Lower leg skin (tissue), 4 donors: ENCODE data around the gene KDM4B. TPM values are rescaled to one million over a fixed set of nuclear protein-coding genes. Genes with fewer than 3 reads are reported as not detected.

Experiments
- DNase-seq, 2 donors: peaks; one replicate each; pipeline ENCODE4 v3.0.0-alpha.2; 2019; ENCODE audit warnings: low spot score in 2 of 2
- H3K4me3 ChIP-seq: fragments of 200-600 bp; sonication (generic); 2 replicates; pipeline ENCODE4 v1.5.1; 2017; ENCODE audit warnings: mild to moderate bottlenecking, low read depth; ENCODE audit not compliant: poor library complexity, severe bottlenecking
- CTCF ChIP-seq, 3 donors: fragments of 450-650 bp; IDR thresholded peaks; one replicate each; pipeline ENCODE4 v1.5.1; 2016; ENCODE audit warnings: antibody characterized with exemption in 3 of 3, mild to moderate bottlenecking in 3 of 3, moderate library complexity in 2 of 3
- POLR2A ChIP-seq, 2 donors: fragments of 450-650 bp; IDR thresholded peaks; one replicate each; pipeline ENCODE4 v1.6.1; 2016 to 2017; ENCODE audit warnings: antibody characterized with exemption in 2 of 2, mild to moderate bottlenecking in 1 of 2, moderate library complexity in 1 of 2
- WGBS, 2 donors: methylation state at CpG; one replicate each; pipeline ENCODE4 v1.1.5; 2018; 5-methylcytosine and 5-hydroxymethylcytosine counted together
- intact Hi-C: fragments of 100-400 bp; cut with DNase I; formaldehyde crosslinking; loops from one replicate; pipeline ENCODE4 v1.15.0; 2023; ENCODE audit warnings: low total_unique reads
- total RNA-seq, 4 donors: library from RNA; depleted of rRNA; stranded (reverse); fragments of >200 nt; gene quantifications; one replicate each; pipeline ENCODE4 v1.1.0, GENCODE V29; 2016

KDM4B gene
- total RNA-seq, 4 donors from 2014 or later = 40.1 to 71.4 (median 51.3) TPM

GRCh38 chr19:5125797-5126497 lies 157.0 kb downstream of the KDM4B start:
- no peak for DNase-seq

DNA sequence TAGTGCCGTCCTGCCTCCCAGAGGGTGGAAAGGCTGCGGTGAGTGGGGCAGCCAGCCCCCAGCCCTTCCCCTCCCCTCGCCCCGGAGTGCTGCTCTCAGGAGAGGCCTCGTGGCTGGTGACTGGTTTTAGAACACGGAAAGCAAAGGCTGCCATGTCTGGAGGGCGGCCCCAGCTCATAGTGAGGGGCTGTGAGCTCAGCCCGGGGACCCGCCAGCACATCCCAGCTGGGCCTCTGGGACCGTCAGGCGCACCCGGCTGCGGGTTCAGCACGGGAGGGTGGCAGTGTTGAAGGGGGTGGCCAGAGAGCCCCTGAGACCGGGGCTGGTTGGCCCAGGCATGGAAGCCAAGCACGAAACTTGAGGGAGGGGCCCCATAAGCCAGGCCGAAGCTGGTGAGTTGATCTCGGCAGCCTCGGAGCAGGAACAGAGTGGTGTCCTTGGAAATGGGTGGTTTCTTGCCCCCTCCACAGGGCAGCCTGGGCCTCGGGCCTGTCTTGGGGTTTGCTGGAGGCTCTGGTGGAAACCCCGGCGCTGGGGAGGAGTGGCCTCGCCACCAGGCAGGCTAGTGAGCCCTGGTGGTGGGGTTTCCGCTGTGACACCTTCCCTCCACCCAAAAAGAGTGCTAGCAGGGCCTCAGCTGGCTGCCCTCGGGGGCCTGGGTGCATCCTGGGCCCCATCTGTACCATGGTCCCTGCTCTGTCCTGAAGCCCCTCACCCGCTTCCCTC lies 157.7 kb downstream of the KDM4B start:
- TF ChIP-seq POLR2A (IDR thresholded peaks at IDR 0.05) = no peak
- no peak for TF ChIP-seq CTCF (IDR thresholded peaks at IDR 0.05)
- intact Hi-C loops = no loop called here
- H3K4me3 ChIP-seq = no peak overlapping the region
- DNase-seq = no peak
- WGBS, 2 donors = 94 to 95% methylated on average over 24 to 25 of the region's 26 CpGs

More at GRCh38 chr19:5125797-5126497, 157.0 kb downstream of the KDM4B start:
- H3K4me3 ChIP-seq = no peak overlapping the region
- intact Hi-C loops = no loop called here
- TF ChIP-seq POLR2A (IDR thresholded peaks at IDR 0.05) = no peak
- no peak for TF ChIP-seq CTCF (IDR thresholded peaks at IDR 0.05)
- 81 to 86% methylated on average over 16 to 20 of the region's 21 CpGs for WGBS, 2 donors

- no peak overlapping the region for H3K4me3 ChIP-seq
- intact Hi-C loops = no loop called here
- WGBS, 2 donors = 85 to 88% methylated on average over 5 of the region's 12 CpGs
- no peak for DNase-seq
- no peak for TF ChIP-seq POLR2A (IDR thresholded peaks at IDR 0.05)
- no peak for TF ChIP-seq CTCF (IDR thresholded peaks at IDR 0.05)
Measured at GRCh38 chr19:5127717-5128116, 158.8 kb downstream of the KDM4B start.

DNA sequence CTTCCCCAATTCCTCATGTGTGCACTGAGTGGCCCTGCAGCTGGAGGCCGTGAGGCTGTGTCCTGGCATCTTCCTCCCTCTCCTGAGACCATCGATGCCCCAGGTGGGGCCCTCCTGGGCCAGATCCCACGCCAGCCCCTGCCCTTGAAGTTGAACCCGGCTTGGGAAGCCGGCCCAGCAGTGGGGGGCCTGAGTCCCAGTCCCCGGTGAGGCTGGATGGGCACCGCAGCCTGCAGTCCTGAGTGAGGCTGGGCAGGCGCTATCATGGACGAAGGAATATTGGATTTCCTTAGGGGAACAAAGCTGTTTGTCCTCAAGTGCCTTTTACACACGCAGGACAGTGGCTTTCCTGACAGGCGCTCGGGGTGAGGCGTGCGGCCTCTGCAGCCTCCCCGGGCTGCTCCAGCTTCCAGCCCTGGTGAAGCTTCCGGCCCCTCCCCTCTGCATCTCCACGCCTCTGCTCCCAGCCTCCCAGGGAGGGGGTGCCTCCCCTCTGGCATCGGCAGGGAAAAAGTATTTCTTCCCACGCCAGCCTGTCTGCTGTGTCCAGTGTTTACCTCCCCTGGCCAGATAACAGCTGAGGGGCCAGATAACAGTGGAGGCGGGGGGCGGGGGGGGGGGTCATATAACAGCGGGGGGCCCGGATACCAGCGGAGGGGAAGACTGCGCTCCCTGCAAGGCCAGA lies 159.5 kb downstream of the KDM4B start:
- H3K4me3 ChIP-seq = no peak overlapping the region
- WGBS, 2 donors = 54 to 61% methylated on average over 24 to 25 of the region's 25 CpGs
- DNase-seq = no peak
- intact Hi-C loops = no loop called here
- TF ChIP-seq CTCF (IDR thresholded peaks at IDR 0.05) (no peak), POLR2A (IDR thresholded peaks at IDR 0.05) (no peak)

GRCh38 chr19:5128936-5129389 lies 160.1 kb downstream of the KDM4B start:
- no peak for TF ChIP-seq POLR2A (IDR thresholded peaks at IDR 0.05)
- intact Hi-C loops = no loop called here
- H3K4me3 ChIP-seq = no peak overlapping the region
- no peak for DNase-seq
- WGBS, 2 donors = 59 to 80% methylated on average over 8 to 9 of the region's 9 CpGs

DNA sequence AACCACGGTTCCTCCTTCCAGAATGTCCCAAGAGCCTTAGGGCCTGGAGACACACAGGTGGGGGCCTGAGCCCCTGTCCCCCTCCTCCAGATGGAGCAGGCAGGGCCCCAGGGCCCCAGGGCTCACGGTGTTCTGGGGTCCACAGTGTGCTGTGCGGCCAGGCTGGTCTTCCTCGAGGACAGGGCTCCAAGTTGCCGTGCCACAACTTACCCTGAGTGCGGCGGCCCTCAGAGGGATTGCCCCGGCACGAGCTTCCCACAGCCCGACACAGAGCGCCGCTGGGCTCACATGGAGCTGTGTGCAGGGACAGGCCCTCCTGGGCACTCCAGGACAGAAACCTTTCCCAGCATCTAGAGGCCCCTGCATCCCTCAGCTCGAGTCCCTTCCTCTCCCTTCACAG lies 160.8 kb downstream of the KDM4B start:
- WGBS, 2 donors = 90 to 96% methylated on average over 11 to 13 of the region's 13 CpGs
- intact Hi-C loops = no loop called here
- no peak overlapping the region for H3K4me3 ChIP-seq
- TF ChIP-seq POLR2A (IDR thresholded peaks at IDR 0.05) = no peak
- TF ChIP-seq CTCF (IDR thresholded peaks at IDR 0.05) = no peak
- no peak for DNase-seq
